ENCODE measurements around the gene GLI3.

GRCh38 chr7:42110333-42110732 is 126.7 kb downstream of the GLI3 start:
- TF ChIP-seq, protein P1, sequence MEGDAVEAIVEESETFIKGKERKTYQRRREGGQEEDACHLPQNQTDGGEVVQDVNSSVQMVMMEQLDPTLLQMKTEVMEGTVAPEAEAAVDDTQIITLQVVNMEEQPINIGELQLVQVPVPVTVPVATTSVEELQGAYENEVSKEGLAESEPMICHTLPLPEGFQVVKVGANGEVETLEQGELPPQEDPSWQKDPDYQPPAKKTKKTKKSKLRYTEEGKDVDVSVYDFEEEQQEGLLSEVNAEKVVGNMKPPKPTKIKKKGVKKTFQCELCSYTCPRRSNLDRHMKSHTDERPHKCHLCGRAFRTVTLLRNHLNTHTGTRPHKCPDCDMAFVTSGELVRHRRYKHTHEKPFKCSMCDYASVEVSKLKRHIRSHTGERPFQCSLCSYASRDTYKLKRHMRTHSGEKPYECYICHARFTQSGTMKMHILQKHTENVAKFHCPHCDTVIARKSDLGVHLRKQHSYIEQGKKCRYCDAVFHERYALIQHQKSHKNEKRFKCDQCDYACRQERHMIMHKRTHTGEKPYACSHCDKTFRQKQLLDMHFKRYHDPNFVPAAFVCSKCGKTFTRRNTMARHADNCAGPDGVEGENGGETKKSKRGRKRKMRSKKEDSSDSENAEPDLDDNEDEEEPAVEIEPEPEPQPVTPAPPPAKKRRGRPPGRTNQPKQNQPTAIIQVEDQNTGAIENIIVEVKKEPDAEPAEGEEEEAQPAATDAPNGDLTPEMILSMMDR (IDR thresholded peaks at IDR 0.05; ENCODE audit: borderline replicate concordance, extremely low read depth, low read length, poor library complexity, severe bottlenecking) = no peak
- TF ChIP-seq EZH2 (IDR thresholded peaks at IDR 0.05; ENCODE audit: borderline replicate concordance, low read depth, low read length, severe bottlenecking) = no peak

Measured in DND-41 (cell line).